HG03066 (cell line): ENCODE measurements around the gene ZNF746.
"Not testable (repeated sequence)": the region's sequence is repeated elsewhere in the genome, so short reads cannot be mapped to it uniquely, and the experiment has no call there.

Source experiments
- ATAC-seq: cut with Tn5 transposase; IDR thresholded peaks from one replicate; pipeline ENCODE4 v1.9.1; 2021; ENCODE audit warnings: low read depth; ENCODE audit not compliant: unreplicated experiment

Gene ZNF746

DNA sequence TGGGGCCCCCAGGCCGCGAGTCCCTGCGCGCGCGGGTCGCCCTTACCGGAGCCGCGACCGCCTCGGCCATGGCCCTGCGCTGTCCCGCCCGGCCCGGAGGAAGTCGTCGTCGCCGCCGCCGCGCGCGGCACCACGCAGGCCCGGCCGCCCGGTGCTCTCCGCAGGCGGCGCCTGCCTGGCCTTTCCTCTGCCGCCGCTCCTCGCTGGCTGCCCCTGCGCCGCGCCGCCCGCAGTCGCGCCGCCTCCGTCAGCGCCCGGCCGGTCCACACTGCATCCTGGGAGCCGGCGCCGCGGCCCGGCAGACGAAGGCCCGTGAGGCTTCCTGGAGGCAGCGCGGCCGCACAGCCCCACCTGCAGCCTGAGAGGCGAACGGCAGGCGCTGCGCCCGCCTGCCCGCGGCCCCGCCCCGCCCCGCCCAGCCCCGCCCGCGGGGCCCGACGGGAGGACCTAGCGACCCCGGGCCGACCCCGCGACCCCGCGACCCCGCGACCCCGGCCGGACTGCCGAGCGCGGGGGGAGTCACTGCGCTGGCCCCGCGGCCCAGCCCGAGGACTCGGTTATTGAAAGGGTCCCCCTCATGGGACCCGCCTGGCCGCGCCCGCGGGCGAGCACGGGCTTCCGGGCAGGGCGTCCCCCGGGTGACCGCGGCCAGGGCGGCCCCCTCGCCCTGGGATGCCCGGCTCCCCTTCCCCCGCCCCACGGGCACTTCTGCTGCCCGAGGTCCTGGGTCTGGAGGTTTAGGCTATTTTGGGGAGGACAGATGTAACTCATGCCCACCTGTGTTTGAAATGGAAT lies at the start of gene ZNF746:
TSS of gene ZNF746 (minus strand) at position 343 of the 795 bp plus-strand sequence. CDS start at position 70, 273 bp downstream.
- ATAC-seq, result peak; percentile 89

DNA sequence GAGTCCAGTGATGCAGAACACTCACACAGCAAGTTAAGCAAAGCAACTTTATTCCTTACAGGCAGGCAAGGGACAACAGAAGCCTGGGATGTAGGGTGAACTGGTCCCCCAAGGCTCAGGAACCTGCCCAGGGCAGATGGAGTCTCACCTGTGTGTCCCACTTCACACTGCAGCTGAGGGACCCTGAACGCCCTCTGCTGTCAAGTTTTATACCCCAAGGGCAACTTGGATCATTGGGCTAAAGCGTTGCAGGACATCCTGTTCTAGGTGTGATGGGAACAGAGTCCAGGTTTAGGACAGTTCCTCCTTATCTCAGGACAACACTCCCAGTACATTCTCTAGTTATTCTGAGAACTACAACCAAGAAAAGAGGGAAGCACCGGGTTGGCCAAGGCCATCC lies 49.5 kb upstream of the ZNF746 start:
- ATAC-seq, result no peak

DNA sequence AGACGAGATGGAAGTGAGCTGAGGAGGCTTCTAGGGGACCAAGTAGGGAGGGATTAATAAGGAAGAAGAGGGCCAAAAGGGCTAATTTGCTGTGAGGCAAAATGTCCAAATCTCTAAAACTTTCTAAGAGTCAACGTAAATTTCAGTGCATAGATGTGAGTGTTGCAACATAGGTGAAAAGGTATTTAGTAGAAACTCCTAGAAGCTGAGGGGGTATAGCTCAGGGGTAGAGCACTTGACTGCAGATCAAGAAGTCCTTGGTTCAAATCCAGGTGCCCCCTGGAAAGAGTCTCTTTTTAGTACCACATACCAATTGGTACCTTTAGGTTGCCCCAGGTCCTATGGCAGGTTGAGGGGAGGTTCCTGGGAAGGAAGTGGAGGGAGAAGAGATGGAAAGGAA lies 48.7 kb upstream of the ZNF746 start:
- ATAC-seq, result no peak

DNA sequence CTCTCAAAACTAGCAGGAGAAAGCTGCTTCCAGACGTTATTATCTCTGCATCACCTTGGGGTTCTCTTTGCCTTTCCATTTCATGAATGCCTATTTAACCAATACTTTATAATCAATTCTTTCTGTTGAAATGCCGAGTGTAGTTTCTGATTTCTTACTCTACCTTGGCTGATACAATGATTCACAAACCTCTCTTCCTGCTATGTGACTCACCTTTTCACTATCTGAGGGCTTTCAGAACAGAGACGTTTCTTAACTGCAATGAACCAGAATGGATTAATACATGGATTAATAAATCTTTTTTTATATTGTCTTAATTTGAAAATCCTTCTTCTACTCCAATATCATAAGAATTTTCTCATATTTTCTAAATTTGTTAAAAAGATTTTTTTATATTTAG lies 46.4 kb upstream of the ZNF746 start:
- ATAC-seq, result no peak

- no peak for ATAC-seq
Measured at GRCh38 chr7:149532654-149533053, 35.0 kb upstream of the ZNF746 start.

DNA sequence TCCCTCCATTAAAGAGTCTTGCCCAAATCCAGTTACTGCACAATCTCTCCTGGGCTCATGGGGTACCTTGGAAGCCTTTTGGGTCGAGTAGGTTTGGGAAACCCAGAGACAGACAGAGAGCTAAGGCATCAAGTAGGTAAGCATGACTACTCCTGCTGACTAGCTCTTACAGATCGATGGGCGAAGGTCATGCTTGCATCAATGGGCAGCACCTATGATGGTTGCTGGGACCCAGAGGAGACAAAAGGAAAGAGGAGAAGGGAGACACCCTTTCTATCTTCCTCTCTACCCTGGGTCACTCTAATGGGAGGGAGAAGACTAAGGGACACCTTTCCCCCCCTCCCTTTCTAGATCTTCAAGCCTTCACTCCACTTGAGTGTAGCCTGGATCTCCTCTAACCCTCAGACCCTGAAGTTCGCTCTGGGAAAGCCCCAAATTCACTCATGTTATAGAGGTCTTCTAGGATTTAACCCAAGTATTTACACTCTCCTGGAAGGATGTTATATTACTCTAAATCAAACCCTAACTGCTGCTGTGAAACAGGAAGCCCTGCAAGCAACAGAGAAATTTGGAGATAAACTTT lies 31.6 kb upstream of the ZNF746 start:
- no peak for ATAC-seq

DNA sequence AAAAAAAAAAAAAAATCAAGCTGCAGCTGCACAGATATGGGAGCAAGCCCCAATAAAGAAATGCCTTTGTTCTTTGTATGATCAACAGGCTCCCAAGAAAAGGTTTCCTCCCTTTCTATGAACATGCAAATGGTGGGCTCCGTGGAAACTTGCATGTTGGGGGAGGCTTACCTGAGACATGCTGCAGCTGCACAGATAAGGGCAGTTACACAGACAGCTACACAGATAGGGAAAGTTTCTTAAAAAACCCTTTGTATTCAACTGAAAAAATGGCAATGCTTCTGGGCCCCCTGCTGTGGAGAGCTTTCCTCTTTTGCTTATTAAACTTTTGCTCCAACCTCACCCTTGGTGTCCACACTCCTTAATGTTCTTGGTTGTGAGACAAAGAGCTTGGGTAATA lies 29.8 kb upstream of the ZNF746 start:
- ATAC-seq, result no peak

- no peak for ATAC-seq
Measured at GRCh38 chr7:149525280-149525679, 27.7 kb upstream of the ZNF746 start.

- ATAC-seq, result no peak
Measured at GRCh38 chr7:149524394-149524793, 26.8 kb upstream of the ZNF746 start.

DNA sequence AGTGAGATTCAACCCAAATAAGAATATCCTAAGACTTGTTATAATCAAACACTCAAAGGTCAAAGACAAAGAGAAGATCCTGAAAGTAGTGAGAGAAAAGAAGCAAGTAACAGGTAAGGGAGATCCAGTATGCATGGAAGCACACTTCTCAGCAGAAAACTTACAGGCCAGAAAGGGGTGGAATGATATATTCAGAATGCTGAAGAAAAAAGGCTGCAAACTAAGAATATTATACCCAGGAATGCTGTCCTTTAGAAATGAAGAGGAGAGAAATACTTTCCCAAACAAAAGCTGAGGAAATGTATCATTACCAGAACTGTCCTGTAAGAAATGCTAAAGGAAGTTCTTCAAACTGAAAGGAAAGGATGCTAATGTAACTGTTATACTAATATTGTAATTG lies 12.6 kb upstream of the ZNF746 start:
- ATAC-seq, result no peak

DNA sequence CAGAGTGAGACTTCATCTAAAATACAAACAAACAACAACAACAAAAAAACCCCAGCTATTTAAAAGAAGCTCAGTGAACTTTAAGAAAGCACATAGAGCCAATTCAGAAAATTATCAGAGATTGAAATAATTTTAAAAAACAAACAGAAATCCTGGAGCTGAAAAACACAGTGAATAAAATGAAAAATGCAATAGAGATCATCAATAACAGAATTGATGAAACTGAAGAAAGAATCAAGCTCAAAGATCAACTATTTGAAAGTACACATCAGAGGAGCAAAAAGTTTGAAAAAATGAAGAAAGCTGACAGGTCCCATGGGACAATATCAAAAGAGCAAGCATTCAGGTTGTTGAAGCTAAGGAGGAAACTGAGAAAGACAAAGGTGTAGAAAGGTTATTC lies 12.2 kb upstream of the ZNF746 start:
- ATAC-seq, result no peak

- ATAC-seq, result no peak
Measured at GRCh38 chr7:149505551-149505950, 7.9 kb upstream of the ZNF746 start.

DNA sequence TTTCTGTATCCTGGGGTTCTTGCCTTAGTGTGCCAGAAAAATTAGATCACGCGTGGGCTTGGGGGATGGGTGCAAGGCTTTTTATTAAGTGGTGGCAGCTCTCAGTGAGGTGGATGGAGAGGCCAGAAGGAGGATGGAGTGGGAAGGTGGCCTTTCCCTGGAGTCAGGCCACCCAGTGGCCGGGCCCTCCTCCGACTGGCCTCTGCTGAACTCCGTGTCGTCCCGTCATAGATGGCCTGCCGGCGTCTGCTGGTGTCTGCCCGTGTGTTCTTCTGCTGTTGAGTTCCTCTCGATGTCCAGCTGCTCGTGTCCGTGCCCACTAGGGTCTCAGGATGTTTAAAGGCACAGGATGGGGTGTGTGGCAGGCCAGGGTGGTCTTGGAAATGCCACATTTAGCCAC lies 4.0 kb upstream of the ZNF746 start:
- ATAC-seq, result no peak

DNA sequence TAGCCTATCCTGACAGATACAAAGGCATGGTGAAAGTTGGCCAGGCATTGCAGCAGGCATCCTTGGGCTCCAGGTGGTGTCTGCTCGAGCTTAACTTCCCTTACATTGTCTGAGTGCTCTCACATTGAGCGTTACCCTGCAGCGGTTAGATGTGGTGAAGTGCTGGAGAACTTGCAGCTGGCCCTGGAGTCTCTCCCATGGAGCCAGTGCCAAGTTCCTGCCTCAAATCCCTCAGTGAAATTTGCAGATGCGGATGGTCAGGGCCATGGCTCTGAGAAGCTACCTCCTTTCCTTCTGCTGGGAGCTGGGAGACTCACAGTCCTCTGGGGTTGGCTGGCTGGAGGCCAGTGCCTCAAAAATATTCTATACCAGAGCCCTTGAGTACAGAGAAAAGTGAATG lies 3.3 kb upstream of the ZNF746 start:
- ATAC-seq, result no peak

- no peak for ATAC-seq
Measured at GRCh38 chr7:149500201-149500600, 2.6 kb upstream of the ZNF746 start.

DNA sequence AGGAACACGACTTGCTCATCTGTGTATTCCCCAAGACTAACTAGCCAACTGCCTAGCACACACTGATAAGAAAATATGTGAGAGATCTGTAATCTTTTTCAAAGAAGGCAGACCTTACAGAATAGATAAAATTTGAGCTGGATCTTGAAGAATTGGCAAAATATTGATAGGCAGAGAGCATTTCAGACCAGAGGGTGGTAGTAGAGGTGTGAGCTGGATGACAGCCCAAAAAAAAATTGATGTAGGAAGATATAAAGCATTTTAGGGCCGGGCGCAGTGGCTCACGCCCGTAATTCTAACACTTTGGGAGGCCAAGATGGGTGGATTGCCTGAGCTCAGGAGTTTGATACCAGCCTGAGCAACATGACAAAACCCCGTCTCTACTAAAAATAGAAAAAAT lies 1.2 kb upstream of the ZNF746 start:
- no peak for ATAC-seq

- ATAC-seq, result peak; percentile 29
Measured at GRCh38 chr7:149496642-149497391, 792 bp downstream of the ZNF746 start.

DNA sequence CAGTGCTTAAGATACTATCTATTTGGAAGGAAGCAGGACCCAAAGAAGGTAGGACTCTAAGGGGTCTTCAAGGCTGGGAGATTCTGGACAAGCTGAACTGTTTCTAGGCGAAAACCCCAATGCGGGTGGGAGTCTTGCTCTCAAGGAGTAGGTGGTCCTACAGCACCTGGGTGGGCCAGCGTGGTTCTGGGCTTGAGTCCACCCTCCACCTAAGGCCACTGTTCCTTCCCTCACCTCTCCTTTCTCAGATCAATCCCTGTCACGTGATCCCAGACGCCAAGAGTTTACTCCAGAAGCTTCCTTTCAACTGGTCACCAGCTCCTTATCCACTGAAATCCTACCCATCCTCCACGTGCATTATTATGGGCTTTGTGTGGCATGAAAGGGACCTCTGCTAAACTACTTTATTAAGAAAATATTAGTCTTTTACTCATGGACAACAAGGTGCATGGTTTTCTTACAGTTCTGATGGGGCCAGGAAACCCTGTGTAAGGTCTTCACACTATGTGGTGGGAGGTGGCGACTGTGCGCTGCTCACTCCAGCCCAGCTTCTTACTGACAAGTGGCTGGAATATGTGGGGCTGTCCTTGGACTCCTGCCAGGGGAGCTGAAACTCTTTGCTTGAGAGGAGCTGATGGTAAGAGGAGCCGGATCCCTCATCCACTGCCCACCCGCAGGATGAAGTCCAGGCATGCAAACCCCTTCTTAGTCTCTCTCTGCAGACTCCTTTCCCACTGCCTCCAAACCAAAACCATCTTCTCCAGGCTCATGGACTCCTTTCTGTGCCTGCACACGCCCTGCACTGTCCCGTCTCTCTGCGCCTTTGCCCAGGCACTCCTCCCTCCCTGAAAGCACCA lies 1.6 kb downstream of the ZNF746 start:
- ATAC-seq, result no peak

DNA sequence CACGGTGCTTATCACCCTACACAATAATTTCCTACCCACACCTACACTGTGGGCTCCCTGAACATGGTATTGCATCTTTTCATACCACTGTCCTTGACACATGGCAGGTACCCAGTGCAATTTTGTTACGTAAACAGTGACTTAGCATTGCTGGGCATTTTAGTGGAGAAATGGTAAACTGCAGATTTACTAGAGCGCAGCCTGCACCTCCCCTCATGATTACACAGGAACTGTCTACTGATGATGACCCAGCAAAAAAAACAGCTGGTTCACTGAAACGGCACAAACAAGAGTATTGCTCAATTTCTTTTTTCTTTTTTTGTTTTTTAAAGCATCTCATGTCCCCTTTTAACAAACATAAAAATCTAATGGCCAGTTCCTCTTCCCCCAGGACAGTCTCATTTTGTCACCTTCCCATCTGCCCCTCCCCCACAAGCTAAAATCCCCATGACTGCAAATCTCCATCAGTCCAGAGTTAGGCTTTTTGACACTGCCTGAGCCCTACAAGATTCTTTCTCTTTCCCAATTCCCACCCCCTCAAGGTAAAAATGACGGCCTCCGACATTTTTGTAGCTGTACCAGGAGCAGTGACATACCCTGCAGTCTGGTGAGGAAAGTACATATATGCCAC lies 2.8 kb downstream of the ZNF746 start:
- no peak for ATAC-seq

DNA sequence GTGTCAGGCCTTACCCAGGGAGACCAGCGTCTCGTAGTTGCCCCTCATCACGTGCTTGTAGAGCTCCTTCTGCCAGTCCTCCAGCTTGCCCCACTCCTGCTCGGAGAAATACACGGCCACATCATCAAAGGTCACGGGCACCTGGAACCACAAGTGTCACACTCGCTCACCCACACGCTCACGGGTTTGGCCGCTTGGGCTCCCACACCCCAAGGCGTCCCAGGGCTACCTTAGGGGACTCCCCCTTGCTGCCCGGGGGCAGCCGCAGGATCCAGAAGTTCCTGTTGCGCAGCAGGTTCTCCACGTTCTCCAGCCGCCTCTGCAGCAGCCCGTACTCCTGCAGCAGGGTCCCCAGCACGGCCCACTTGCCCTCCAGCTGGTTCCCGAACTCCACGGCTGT lies 3.6 kb downstream of the ZNF746 start:
- not testable (repeated sequence) for ATAC-seq
